Measurements from ENCODE around the gene ULBP3. TPM values are rescaled to one million over a fixed set of nuclear protein-coding genes. Genes with fewer than 3 reads are reported as not detected.
A peak's percentile ranks its signal among the peaks of the same experiment; 100 is the strongest.

ULBP3 gene
- total RNA-seq: 11.8 TPM

DNA sequence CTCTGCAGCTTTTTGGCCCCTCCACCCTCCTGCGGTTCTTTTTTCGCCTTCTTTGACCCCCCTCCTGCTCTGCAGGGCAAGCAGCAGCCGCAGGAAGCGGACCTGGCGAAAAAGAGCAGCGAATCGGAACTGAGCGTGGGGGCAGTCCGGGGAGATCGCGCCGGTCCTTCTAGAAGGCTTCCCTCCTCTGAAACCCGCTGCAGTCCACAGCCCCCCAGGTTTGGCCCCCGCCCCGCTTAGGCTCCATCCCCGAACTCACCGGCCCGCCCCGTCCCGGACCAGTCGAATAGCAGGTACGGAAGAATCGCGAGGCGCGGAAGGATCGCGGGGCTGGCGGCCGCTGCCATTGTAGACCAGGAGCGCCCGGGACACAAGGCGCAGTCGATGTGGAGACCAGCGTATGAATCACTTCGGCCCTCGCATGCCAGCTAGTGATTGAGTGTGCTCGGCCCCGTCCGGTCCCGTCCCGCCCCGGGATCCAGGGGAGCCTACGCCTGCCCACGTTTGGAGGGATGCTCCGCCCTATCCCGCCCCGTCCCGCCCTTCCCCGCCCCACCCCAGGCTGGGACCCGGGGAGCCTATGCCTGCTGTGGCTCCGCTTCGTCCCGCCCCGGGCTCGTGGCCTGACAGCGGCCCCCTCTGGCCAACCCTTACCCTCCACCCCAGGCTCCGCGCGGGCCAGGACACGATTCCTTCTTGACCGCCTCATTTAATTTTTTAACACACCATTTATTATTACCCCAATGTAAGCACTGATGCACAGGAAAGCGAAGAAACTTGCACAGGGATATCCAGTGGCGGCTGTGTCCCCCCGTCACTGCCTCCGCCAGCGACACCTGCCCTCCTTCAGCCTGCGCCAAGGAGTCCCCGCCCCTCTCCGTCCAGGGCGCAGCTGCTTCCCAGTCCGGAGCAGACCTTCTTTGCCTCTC, at the start of gene ULBP3:
Gene ULBP3, minus strand, starts transcription at position 402 of the 929 bp plus-strand sequence. Its CDS starts 55 bp downstream, at position 347.
- peak; percentile 67 to 86 for DNase-seq (ENCODE audit: low spot score in 2 of 2)
- FAIRE-seq: no peak

DNA sequence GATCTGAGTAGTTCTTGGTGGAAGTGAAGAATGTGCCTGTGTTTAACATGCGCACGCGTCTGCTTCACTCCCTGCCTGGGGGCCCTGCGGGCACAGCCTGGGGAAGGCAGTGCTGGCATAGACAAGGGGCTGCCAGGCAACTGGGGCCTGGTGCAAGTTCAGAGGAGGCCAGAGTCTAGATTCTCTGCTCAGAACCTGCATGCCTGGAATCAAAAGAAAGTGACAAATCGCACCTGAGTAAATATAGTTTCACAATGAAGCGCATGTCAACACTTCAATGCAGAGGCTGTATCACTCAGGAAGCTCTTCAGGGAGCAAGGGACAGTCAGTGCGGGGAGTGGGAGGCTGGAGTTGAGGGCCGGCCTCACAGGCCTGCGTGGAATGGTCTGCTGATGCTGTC, 49.7 kb upstream of the ULBP3 start:
- FAIRE-seq (no peak), DNase-seq (ENCODE audit: low spot score in 2 of 2) (no peak)

DNA sequence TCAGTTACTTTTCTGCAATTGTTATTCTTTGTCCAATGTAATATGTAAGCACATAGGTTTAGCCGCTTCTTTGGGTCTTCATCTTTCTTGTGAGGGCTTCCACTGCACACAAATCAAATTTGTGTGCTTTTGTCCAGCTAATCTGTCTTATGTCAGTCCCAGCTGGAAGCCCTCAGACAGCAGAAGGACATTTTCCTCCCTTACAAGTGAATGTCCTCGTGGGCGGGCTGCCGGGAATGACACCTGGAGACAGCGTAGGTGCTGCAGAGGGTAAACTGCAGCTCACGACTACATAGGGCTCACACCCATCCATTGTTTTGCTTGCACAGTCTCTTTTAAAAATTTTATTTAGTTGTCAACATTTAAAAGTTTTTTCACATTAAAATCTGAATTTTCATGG, 49.3 kb upstream of the ULBP3 start:
- FAIRE-seq: no peak
- no peak for DNase-seq (ENCODE audit: low spot score in 2 of 2)

DNA sequence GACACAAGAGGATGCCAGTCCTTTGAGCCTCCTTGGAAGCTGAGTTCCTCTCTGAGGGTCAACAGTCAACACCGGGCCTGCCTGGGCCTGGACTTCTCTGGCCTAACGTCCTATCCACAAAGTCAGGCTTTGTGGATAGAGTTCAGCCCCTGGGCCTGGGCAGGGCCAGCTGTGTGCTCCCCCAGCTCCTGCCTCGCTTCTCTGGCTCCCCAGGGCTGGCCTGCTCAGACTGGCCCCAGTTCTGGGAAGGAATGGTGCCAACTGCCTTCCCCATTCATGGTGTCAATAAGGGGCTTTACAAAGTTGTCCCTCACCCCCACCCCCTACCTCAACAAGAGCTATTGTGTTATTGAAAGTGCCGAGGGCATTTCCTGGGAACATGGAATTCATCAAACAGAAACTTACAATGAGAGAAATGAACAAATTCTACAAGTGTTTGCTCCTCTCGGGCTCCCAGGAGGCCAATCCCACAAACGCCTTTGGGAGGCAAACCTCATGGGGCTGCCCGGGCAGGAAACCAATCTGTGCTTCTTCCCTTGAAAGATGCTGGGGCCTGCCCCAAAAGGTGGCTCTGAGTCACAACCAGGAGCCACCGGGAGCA, 47.4 kb upstream of the ULBP3 start:
- FAIRE-seq: no peak
- DNase-seq (ENCODE audit: low spot score in 2 of 2): no peak

DNA sequence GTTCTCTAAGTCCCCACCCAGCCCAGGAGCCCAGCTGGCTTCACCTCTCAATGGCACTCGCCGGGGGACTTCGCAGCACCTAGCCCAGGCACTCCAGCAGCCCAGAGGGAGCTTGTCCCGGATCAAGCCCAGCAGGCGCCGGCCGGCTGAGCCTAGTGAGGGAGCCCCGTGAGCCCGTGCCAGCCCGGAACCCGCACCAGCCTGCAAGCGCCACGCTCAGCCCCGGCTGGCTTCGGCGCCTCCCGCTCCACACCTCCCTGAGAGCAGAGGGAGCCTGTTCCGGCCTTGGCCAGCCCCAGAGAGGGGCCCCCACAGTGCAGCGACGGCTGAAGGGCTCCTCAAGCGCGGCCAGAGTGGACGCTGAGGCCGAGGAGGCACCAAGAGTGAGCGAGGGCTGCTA, 46.8 kb upstream of the ULBP3 start:
- FAIRE-seq (no peak), DNase-seq (ENCODE audit: low spot score in 2 of 2) (no peak)

DNA sequence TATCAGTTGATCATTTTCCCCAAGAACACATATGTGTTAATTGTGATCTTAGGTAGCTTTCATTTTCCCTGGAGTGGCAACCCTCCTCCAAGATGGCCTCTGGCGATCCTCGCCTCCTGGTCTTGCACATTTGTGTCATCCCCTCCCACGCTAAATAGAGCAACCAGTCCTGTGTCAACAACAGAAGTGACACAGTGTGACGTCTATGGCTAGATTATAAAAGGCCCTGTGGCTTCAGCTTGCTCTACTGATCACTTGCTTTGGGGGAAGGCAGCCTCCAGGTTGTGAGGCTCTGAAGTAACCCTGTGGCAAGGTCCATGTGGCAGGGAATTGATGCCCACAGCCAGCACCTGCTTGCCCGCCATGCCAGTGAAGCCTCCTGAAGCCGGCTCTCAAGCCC, 43.3 kb upstream of the ULBP3 start:
- DNase-seq (ENCODE audit: low spot score in 2 of 2): no peak
- FAIRE-seq: no peak

DNA sequence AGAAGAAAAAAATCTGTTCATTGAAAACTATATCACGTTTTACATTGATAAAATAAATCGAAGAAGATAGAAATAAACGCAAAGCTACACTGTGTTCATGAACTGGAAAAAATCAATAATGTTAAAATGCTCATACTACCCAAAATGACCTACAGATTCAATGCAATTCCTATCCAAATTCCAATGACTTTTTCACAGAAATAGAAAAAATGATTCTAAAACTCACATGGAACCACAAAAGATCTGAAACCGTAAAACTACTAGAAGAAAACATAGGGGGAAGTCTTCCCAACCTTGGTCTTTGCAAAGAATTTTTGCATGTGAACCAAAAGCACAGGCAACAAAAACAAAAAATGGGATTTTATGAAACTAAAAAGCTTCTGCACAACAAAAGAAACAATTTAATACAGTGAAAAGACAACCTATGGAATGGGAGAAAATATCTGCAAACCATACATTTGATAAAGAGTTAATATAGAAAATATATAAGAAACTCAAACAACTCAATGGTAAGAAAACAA, 33.9 kb upstream of the ULBP3 start:
- FAIRE-seq: no peak
- no peak for DNase-seq (ENCODE audit: low spot score in 2 of 2)

DNA sequence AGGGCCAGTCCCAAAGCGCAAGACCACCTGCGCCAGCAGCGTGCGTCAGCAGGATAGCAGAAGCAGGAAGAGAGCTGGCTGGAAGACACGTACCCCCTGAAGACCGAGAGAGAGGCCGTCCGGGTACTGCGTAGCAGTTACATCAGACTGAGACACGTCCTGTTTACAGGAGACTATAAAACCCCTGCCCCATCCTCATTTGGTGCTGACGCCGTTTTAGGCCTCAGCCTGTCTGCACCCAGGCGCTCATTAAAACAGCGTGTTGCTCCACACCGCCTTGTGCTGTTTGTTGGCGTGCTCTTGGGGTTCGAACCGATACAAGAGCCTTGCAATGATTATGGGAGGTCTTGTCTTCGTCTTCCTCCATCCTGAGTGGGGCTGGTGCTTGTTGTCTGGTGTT, 31.8 kb upstream of the ULBP3 start:
- DNase-seq (ENCODE audit: low spot score in 2 of 2) (no peak), FAIRE-seq (no peak)

DNA sequence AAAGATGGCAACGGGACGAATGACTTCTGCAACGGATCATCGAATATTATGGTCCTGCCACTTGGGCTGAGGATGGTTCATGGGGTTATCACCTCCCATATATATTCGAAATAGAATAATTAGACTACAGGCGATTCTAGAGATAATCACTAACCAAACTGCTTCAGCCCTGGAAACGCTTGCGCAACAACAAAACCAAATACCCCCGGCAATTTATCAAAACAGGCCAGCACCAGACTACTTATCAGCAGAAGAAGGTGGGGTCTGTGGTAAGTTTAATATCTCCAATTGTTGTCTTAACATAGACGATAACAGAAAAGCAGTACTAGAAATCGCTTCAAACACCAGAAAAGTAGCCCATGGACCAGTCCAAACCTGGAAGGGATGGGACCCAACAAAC, 31.0 kb upstream of the ULBP3 start:
- no peak for FAIRE-seq
- DNase-seq (ENCODE audit: low spot score in 2 of 2): no peak

- FAIRE-seq (no peak), DNase-seq (ENCODE audit: low spot score in 2 of 2) (no peak)
Measured at GRCh38 chr6:150099546-150099945, 30.6 kb upstream of the ULBP3 start.

GRCh38 chr6:150098155-150098554, 29.2 kb upstream of the ULBP3 start:
- DNase-seq (ENCODE audit: low spot score in 2 of 2) (no peak), FAIRE-seq (no peak)

DNA sequence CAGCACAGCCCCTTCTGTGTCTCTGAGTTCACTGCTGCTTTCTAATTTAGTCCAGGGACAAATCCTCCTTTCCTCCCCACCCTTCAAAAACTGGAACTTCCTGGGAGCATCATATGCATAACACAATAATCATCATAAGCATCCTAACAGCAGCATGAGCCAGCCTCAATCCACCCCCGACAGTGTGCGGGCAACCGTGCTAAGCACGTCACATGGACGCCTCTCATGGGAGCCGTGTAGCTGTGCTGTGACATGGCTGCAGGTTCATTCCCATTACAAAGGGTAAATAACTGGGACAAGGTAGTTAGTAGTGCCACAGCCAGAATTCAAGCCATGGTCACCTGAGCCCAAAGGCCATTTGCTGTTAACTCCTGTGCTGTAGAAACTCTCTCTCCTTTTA, 24.5 kb upstream of the ULBP3 start:
- FAIRE-seq (no peak), DNase-seq (ENCODE audit: low spot score in 2 of 2) (no peak)

- no peak for FAIRE-seq
- DNase-seq (ENCODE audit: low spot score in 2 of 2): peak in 1 of 2 donors; percentile 24
Measured at GRCh38 chr6:150091476-150091875, 22.6 kb upstream of the ULBP3 start.

DNA sequence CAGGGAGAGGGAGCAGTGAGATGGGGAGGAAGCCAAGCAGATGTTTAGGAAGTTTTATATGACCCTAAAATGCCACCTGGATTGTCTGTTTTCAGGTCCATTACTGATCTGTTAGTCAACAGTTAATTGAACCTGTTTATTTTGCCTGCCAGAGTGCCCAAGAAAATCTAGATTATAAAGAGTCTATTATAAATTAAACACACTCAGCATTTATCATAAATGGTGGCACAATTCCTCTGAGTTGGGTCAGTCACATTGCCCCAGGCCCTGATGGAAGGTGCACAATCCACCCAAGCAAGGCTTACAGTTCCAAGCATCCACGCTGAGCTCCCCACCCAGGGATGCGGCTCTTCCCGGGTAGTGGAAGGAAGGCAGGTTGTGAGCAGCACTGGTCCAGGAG, 21.4 kb upstream of the ULBP3 start:
- FAIRE-seq: no peak
- no peak for DNase-seq (ENCODE audit: low spot score in 2 of 2)

DNA sequence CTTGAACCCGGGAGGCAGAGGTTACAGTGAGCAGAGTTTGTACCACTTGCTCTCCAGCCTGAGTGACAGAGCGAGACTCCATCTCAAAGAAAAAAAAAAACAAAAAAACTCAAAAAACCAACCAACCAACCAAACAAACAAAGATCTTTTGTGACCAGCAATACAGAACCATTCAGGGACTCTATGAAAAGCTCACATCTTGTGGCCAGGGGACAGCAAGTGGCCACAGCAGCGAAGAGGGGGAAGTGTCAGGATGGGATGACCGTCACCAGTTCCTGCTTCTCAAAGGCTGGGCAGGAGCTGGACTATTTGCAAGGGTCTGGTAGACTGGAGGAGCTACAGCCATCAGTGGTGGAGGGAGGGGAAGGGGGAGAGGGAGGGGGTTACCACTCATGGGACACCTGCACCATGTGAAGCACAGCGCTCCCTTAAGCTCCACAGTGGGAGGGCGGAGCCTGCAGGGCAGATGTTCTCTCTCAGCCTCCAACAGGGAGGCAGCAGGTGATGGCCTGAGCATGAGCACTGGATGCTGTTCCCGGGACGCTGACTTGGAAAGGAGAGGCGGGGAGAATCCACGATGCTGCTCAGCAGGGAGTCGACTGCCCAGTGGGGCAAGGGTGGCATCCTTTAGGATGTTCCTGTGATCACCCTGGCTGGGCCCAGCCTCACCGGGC, 19.7 kb upstream of the ULBP3 start:
- FAIRE-seq: no peak

DNA sequence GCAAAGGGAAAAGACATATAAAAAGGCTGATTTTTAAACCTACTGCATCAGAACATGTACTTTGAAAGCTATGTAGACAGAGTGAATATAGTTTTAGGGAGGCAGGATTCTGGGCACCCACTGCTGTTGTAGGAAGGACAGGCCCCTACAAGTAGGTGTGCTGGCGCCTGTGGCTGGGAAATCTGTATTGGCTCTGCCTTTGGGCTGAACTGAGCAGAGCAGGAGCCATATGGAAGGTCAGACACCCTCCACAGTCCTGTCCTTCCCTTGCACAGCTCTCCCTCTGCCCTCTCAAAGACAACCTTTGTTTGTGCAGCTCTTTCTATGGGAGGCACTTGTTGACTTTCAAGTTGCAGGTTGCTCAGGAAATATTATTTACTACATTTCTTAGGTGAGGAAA, 18.4 kb upstream of the ULBP3 start:
- no peak for DNase-seq (ENCODE audit: low spot score in 2 of 2)
- no peak for FAIRE-seq

More for the DNA sequence above, 19.7 kb upstream of the ULBP3 start:
- no peak for DNase-seq (ENCODE audit: low spot score in 2 of 2)

GRCh38 chr6:150086026-150086425, 17.1 kb upstream of the ULBP3 start:
- no peak for FAIRE-seq

DNA sequence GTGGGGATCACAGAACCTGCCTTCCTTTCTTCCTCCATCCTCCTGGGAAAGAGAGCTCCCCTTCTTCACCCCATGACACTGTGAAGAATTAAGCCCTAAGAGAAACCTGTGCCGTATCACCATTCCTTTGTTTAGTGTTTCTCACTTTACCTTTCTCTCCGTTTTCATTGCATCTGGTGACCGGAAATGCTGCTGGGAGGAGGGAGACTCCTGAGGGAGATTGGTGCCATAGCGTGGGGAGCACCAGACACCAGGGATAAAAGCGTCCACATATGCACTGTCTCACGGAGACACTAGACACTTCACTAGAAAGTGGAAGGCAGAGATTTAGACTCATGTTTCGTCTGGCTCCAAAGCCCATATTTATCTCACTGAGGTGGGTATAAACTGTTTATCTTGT, 15.5 kb upstream of the ULBP3 start:
- no peak for FAIRE-seq
- DNase-seq (ENCODE audit: low spot score in 2 of 2): no peak

More at GRCh38 chr6:150086026-150086425, 17.1 kb upstream of the ULBP3 start:
- no peak for DNase-seq (ENCODE audit: low spot score in 2 of 2)

GRCh38 chr6:150083839-150084238, 14.9 kb upstream of the ULBP3 start:
- DNase-seq (ENCODE audit: low spot score in 2 of 2) (no peak), FAIRE-seq (no peak)

GRCh38 chr6:150081702-150082101, 12.8 kb upstream of the ULBP3 start:
- DNase-seq (ENCODE audit: low spot score in 2 of 2): no peak

GRCh38 chr6:150079604-150080003, 10.7 kb upstream of the ULBP3 start:
- FAIRE-seq (no peak), DNase-seq (ENCODE audit: low spot score in 2 of 2) (no peak)

More at GRCh38 chr6:150081702-150082101, 12.8 kb upstream of the ULBP3 start:
- FAIRE-seq: no peak
